CD14-positive monocyte (primary cell): ENCODE measurements around the gene TTC28. TPM values are rescaled to one million over a fixed set of nuclear protein-coding genes. Genes with fewer than 3 reads are reported as not detected.

Experiments
- DNase-seq, 3 donors: peaks; one replicate each; pipeline ENCODE4 v3.0.0-alpha.2; 2011 to 2022
- H2AFZ ChIP-seq: 2 replicates; pipeline ENCODE4 v1.6.0; 2012; ENCODE audit warnings: mild to moderate bottlenecking, low read depth, low read length, inconsistent platforms; ENCODE audit not compliant: insufficient read depth, poor library complexity, severe bottlenecking
- H3K27ac ChIP-seq, 2 donors: 1 replicate in 1 of 2; 2 replicates in 1 of 2; pipeline ENCODE4 v1.5.1; 2012 to 2013; ENCODE audit warnings: low read length in 2 of 2, control low read depth in 1 of 2, inconsistent platforms in 1 of 2, low read depth in 1 of 2, mild to moderate bottlenecking in 1 of 2
- H3K27me3 ChIP-seq, 2 donors: one replicate each; pipeline versions ENCODE4 v1.6.0 to v1.6.1; 2011 to 2013; ENCODE audit warnings: low read length in 2 of 2; ENCODE audit not compliant: control insufficient read depth in 2 of 2, insufficient read depth in 2 of 2
- H3K36me3 ChIP-seq, 2 donors: replicated peaks in 1 of 2; 1 replicate in 1 of 2; 2 replicates in 1 of 2; pipeline versions ENCODE4 v1.5.1 to v1.6.1; 2012 to 2013; ENCODE audit warnings: low read length in 2 of 2, control low read depth in 1 of 2, inconsistent platforms in 1 of 2, mild to moderate bottlenecking in 1 of 2; ENCODE audit not compliant: insufficient read depth in 2 of 2, control insufficient read depth in 1 of 2
- H3K4me1 ChIP-seq, 2 donors: 1 replicate in 1 of 2; 2 replicates in 1 of 2; pipeline versions ENCODE4 v1.5.1 to v1.6.1; 2012 to 2013; ENCODE audit warnings: low read length in 2 of 2, control low read depth in 1 of 2, inconsistent platforms in 1 of 2, mild to moderate bottlenecking in 1 of 2, moderate library complexity in 1 of 2; ENCODE audit not compliant: insufficient read depth in 2 of 2, control insufficient read depth in 1 of 2
- H3K4me2 ChIP-seq: replicated peaks from 2 replicates; pipeline ENCODE3; 2012; ENCODE audit warnings: low read length, moderate library complexity, mild to moderate bottlenecking; ENCODE audit not compliant: poor library complexity, severe bottlenecking; ENCODE audit errors: extremely low read depth
- H3K4me3 ChIP-seq, 3 experiments: fragments of 200-600 bp in 1 of 3; sonication (generic) in 1 of 3; replicated peaks in 1 of 3; 1 replicate in 2 of 3; 2 replicates in 1 of 3; pipeline ENCODE4 v1.5.1; 2011 to 2013; ENCODE audit warnings: low read length in 3 of 3, mild to moderate bottlenecking in 3 of 3, control low read depth in 2 of 3, low read depth in 2 of 3, inconsistent platforms in 1 of 3, moderate library complexity in 1 of 3
- H3K79me2 ChIP-seq: 2 replicates; pipeline ENCODE4 v1.6.0; 2012; ENCODE audit warnings: mild to moderate bottlenecking, control low read depth, inconsistent platforms, low read length, moderate library complexity; ENCODE audit not compliant: insufficient read depth
- H3K9ac ChIP-seq: 2 replicates; pipeline ENCODE4 v1.6.0; 2017; ENCODE audit warnings: low read length, mild to moderate bottlenecking; ENCODE audit not compliant: insufficient read depth, poor library complexity, severe bottlenecking
- H3K9me3 ChIP-seq, 2 donors: replicated peaks in 1 of 2; 1 replicate in 1 of 2; 2 replicates in 1 of 2; pipeline versions ENCODE4 v1.5.1 to v1.6.1; 2012 to 2013; ENCODE audit warnings: low read length in 2 of 2, control low read depth in 1 of 2; ENCODE audit not compliant: control insufficient read depth in 1 of 2, insufficient read depth in 1 of 2
- H4K20me1 ChIP-seq: 2 replicates; pipeline ENCODE4 v1.6.0; 2012; ENCODE audit warnings: mild to moderate bottlenecking, low read length, control low read depth, moderate library complexity; ENCODE audit not compliant: insufficient read depth
- H3K27ac Mint-ChIP-seq, 7 donors: one replicate each; pipeline ENCODE4 v1.8.0; 2020; ENCODE audit warnings: mild to moderate bottlenecking in 7 of 7, mixed read lengths in 7 of 7, moderate library complexity in 6 of 7, inconsistent platforms in 2 of 7
- H3K27me3 Mint-ChIP-seq, 3 donors: one replicate each; pipeline ENCODE4 v1.8.0; 2021 to 2022; ENCODE audit warnings: low read depth in 3 of 3, mild to moderate bottlenecking in 3 of 3, mixed read lengths in 3 of 3, moderate library complexity in 3 of 3, inconsistent platforms in 1 of 3
- H3K36me3 Mint-ChIP-seq, 2 donors: one replicate each; pipeline ENCODE4 v1.8.0; 2020; ENCODE audit warnings: mixed read lengths in 2 of 2, inconsistent platforms in 1 of 2, mild to moderate bottlenecking in 1 of 2
- H3K4me1 Mint-ChIP-seq: one replicate; pipeline ENCODE4 v1.8.0; 2020; ENCODE audit warnings: mild to moderate bottlenecking, mixed read lengths
- H3K4me3 Mint-ChIP-seq, 2 donors: one replicate each; pipeline ENCODE4 v1.8.0; 2020; ENCODE audit warnings: mild to moderate bottlenecking in 2 of 2, mixed read lengths in 2 of 2, moderate library complexity in 1 of 2
- H3K9me3 Mint-ChIP-seq, 7 donors: one replicate each; pipeline ENCODE4 v1.8.0; 2020 to 2022; ENCODE audit warnings: mixed read lengths in 7 of 7, mild to moderate bottlenecking in 6 of 7, moderate library complexity in 6 of 7, inconsistent platforms in 2 of 7
- WGBS: methylation state at CpG from one replicate; pipeline ENCODE4 v1.1.5; 2013; ENCODE audit warnings: missing lambda C conversion rate; ENCODE audit not compliant: insufficient coverage; 5-methylcytosine and 5-hydroxymethylcytosine counted together
- intact Hi-C, 2 donors: fragments of 100-400 bp; cut with micrococcal nuclease; formaldehyde crosslinking; loops; one replicate each; pipeline versions ENCODE4 v1.15.0 to v1.15.1; 2023
- polyA plus RNA-seq, 3 donors: library from polyadenylated mRNA; depleted of rRNA in 1 of 3; unstranded in 2 of 3; stranded (reverse) in 1 of 3; fragments of 300-500 nt in 2 of 3; fragments of >200 nt in 1 of 3; fragmentation: Illumina TruSeq in 2 of 3; gene quantifications; 1 replicate in 2 of 3; 2 replicates in 1 of 3; pipeline ENCODE4 v1.2.3, GENCODE V29; 2012 to 2021
- TF ChIP-seq, protein P1 (sequence below): fragments of 200-600 bp; IDR thresholded peaks from one replicate; pipeline ENCODE4 v1.8.0; 2022; ENCODE audit warnings: antibody characterized with exemption, mild to moderate bottlenecking

The TTC28 gene
- polyA plus RNA-seq, 3 donors, result 0.24 to 0.61 TPM; not detected in 1

- H3K4me2 ChIP-seq, result no peak overlapping the region
- H3K36me3 Mint-ChIP-seq, result no peaks in the 10 kb centered on the region
- H3K9me3 Mint-ChIP-seq, result peaks cover 0 to 8% (median 5%) of the 10 kb centered on the region in 7 donors
- H3K27me3 ChIP-seq, result no peaks in the 10 kb centered on the region
- no peak overlapping the region for H3K4me3 Mint-ChIP-seq
- no peaks in the 10 kb centered on the region for H4K20me1 ChIP-seq
- no peaks in the 10 kb centered on the region for H3K27me3 Mint-ChIP-seq
- peak overlapping the region in 2 of 7 donors; percentile 19 to 81 for H3K27ac Mint-ChIP-seq
- DNase-seq, result no peak
- no peak overlapping the region for H3K27ac ChIP-seq
- H3K4me3 ChIP-seq, result no peak overlapping the region
- H3K79me2 ChIP-seq, result no peaks in the 10 kb centered on the region
- peaks cover 0 to 7% of the 10 kb centered on the region in 2 donors for H3K9me3 ChIP-seq
- intact Hi-C loops, result no loop called here
- 100% methylated on average over 2 of the region's 2 CpGs for WGBS
- H3K36me3 ChIP-seq, result no peaks in the 10 kb centered on the region
- no peak overlapping the region for H2AFZ ChIP-seq
- TF ChIP-seq, protein P1, sequence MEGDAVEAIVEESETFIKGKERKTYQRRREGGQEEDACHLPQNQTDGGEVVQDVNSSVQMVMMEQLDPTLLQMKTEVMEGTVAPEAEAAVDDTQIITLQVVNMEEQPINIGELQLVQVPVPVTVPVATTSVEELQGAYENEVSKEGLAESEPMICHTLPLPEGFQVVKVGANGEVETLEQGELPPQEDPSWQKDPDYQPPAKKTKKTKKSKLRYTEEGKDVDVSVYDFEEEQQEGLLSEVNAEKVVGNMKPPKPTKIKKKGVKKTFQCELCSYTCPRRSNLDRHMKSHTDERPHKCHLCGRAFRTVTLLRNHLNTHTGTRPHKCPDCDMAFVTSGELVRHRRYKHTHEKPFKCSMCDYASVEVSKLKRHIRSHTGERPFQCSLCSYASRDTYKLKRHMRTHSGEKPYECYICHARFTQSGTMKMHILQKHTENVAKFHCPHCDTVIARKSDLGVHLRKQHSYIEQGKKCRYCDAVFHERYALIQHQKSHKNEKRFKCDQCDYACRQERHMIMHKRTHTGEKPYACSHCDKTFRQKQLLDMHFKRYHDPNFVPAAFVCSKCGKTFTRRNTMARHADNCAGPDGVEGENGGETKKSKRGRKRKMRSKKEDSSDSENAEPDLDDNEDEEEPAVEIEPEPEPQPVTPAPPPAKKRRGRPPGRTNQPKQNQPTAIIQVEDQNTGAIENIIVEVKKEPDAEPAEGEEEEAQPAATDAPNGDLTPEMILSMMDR, result no peak
- H3K9ac ChIP-seq, result no peak overlapping the region
- H3K4me1 ChIP-seq, result peaks cover 5 to 6% of the 10 kb centered on the region in 2 donors
- peaks cover 8% of the 10 kb centered on the region for H3K4me1 Mint-ChIP-seq
Observed at GRCh38 chr22:28402060-28402459, 277.6 kb downstream of the TTC28 start.

GRCh38 chr22:28398981-28399380 lies 280.7 kb downstream of the TTC28 start:
- H4K20me1 ChIP-seq, result no peaks in the 10 kb centered on the region
- intact Hi-C loops, result no loop called here
- TF ChIP-seq, protein P1, result no peak
- H3K27ac Mint-ChIP-seq, result no peak overlapping the region
- H3K4me1 Mint-ChIP-seq, result peaks cover 19% of the 10 kb centered on the region
- H3K4me2 ChIP-seq, result no peak overlapping the region
- no peaks in the 10 kb centered on the region for H3K36me3 Mint-ChIP-seq
- no peak overlapping the region for H2AFZ ChIP-seq
- H3K27ac ChIP-seq, result no peak overlapping the region
- peaks cover 5 to 6% of the 10 kb centered on the region in 2 donors for H3K4me1 ChIP-seq
- H3K36me3 ChIP-seq, result no peaks in the 10 kb centered on the region
- no peak overlapping the region for H3K4me3 Mint-ChIP-seq
- H3K4me3 ChIP-seq, result no peak overlapping the region
- H3K27me3 ChIP-seq, result no peaks in the 10 kb centered on the region
- H3K9me3 ChIP-seq, result peaks cover 0 to 7% of the 10 kb centered on the region in 2 donors
- no CpG with 5 or more reads among the region's 1 CpG for WGBS
- no peaks in the 10 kb centered on the region for H3K27me3 Mint-ChIP-seq
- H3K9ac ChIP-seq, result no peak overlapping the region
- no peak for DNase-seq
- H3K9me3 Mint-ChIP-seq, result peaks cover 0 to 7% (median 4%) of the 10 kb centered on the region in 7 donors
- no peaks in the 10 kb centered on the region for H3K79me2 ChIP-seq
